ENCODE data around the gene ISM1. TPM values are rescaled to one million over a fixed set of nuclear protein-coding genes. Genes with fewer than 3 reads are reported as not detected.

The ISM1 gene
- total RNA-seq, 2 donors from 2014 or later, result 0.45 to 2.2 TPM

GRCh38 chr20:13333793-13334192 is 112.7 kb downstream of the ISM1 start:
- no peak for DNase-seq (ENCODE audit: low spot score)
- Histone ChIP-seq H3K9me3 (no peaks in the 10 kb centered on the region), H3K4me1 (replicated peaks) (no peaks in the 10 kb centered on the region), H3K27me3 (replicated peaks; ENCODE audit: insufficient read depth) (no peaks in the 10 kb centered on the region), H3K4me3 (no peak overlapping the region), H3K36me3 (no peaks in the 10 kb centered on the region), H3K27ac (no peak overlapping the region)
- 33% methylated on average over 3 of the region's 3 CpGs for WGBS
- TF ChIP-seq POLR2AphosphoS5 (IDR thresholded peaks at IDR 0.05) (no peak), CTCF (IDR thresholded peaks at IDR 0.05) (no peak), POLR2A (IDR thresholded peaks at IDR 0.05) (no peak)
- intact Hi-C loops (cut with DNase I), result no loop called here

GRCh38 chr20:13336308-13337089 is 115.4 kb downstream of the ISM1 start:
- no peak for DNase-seq (ENCODE audit: low spot score)
- intact Hi-C loops (cut with DNase I), result no loop called here
- Histone ChIP-seq H3K4me3 (no peak overlapping the region), H3K4me1 (replicated peaks) (no peaks in the 10 kb centered on the region), H3K9me3 (no peaks in the 10 kb centered on the region), H3K36me3 (no peaks in the 10 kb centered on the region), H3K27me3 (replicated peaks; ENCODE audit: insufficient read depth) (no peaks in the 10 kb centered on the region), H3K27ac (no peak overlapping the region)
- TF ChIP-seq POLR2A (IDR thresholded peaks at IDR 0.05) (no peak), CTCF (IDR thresholded peaks at IDR 0.05) (no peak), POLR2AphosphoS5 (IDR thresholded peaks at IDR 0.05) (no peak)
- 80% methylated on average over 4 of the region's 4 CpGs for WGBS

GRCh38 chr20:13337090-13337784 is 116.2 kb downstream of the ISM1 start:
- Histone ChIP-seq H3K27me3 (replicated peaks; ENCODE audit: insufficient read depth) (no peaks in the 10 kb centered on the region), H3K36me3 (no peaks in the 10 kb centered on the region), H3K9me3 (no peaks in the 10 kb centered on the region), H3K4me1 (replicated peaks) (no peaks in the 10 kb centered on the region), H3K4me3 (no peak overlapping the region), H3K27ac (no peak overlapping the region)
- 89% methylated on average over 6 of the region's 6 CpGs for WGBS
- intact Hi-C loops (cut with DNase I), result no loop called here
- DNase-seq (ENCODE audit: low spot score), result no peak
- TF ChIP-seq CTCF (IDR thresholded peaks at IDR 0.05) (no peak), POLR2A (IDR thresholded peaks at IDR 0.05) (no peak), POLR2AphosphoS5 (IDR thresholded peaks at IDR 0.05) (no peak)

- DNase-seq (ENCODE audit: low spot score), result no peak
- TF ChIP-seq CTCF (IDR thresholded peaks at IDR 0.05) (no peak), POLR2A (IDR thresholded peaks at IDR 0.05) (no peak), POLR2AphosphoS5 (IDR thresholded peaks at IDR 0.05) (no peak)
- no peaks in the 10 kb centered on the region for H3K27me3 ChIP-seq (replicated peaks; ENCODE audit: insufficient read depth)
- no peaks in the 10 kb centered on the region for H3K4me1 ChIP-seq (replicated peaks)
- H3K9me3 ChIP-seq, result no peaks in the 10 kb centered on the region
- intact Hi-C loops (cut with DNase I), result no loop called here
- WGBS, result 96% methylated on average over 2 of the region's 2 CpGs
- H3K27ac ChIP-seq, result no peak overlapping the region
- no peaks in the 10 kb centered on the region for H3K36me3 ChIP-seq
- no peak overlapping the region for H3K4me3 ChIP-seq
These were observed 117.1 kb downstream of the ISM1 start for GRCh38 chr20:13338097-13338661.

Data from prostate gland (tissue), 2 donors.